ENCODE data around the gene KEAP1. TPM values are rescaled to one million over a fixed set of nuclear protein-coding genes. Genes with fewer than 3 reads are reported as not detected.

KEAP1 gene
- total RNA-seq, 1 experiment from 2014 or later = 75.2 TPM

DNA sequence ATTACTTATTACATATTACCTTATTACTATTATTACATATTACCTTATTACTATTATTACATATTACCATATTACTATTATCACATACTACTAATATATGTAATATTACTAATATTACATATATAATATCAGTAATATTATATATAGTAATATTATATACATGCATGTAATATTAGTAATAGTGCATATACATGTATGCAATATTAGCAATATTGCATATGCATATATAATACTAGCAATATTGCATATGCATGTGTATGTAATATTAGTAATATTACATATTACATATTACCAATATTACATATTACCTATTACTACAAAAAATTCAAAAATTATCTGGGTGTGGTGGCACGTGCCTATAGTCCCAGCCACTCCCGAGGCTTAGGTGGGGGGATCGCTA lies 60.5 kb downstream of the KEAP1 start (continued):
- TF ChIP-seq, protein P1, sequence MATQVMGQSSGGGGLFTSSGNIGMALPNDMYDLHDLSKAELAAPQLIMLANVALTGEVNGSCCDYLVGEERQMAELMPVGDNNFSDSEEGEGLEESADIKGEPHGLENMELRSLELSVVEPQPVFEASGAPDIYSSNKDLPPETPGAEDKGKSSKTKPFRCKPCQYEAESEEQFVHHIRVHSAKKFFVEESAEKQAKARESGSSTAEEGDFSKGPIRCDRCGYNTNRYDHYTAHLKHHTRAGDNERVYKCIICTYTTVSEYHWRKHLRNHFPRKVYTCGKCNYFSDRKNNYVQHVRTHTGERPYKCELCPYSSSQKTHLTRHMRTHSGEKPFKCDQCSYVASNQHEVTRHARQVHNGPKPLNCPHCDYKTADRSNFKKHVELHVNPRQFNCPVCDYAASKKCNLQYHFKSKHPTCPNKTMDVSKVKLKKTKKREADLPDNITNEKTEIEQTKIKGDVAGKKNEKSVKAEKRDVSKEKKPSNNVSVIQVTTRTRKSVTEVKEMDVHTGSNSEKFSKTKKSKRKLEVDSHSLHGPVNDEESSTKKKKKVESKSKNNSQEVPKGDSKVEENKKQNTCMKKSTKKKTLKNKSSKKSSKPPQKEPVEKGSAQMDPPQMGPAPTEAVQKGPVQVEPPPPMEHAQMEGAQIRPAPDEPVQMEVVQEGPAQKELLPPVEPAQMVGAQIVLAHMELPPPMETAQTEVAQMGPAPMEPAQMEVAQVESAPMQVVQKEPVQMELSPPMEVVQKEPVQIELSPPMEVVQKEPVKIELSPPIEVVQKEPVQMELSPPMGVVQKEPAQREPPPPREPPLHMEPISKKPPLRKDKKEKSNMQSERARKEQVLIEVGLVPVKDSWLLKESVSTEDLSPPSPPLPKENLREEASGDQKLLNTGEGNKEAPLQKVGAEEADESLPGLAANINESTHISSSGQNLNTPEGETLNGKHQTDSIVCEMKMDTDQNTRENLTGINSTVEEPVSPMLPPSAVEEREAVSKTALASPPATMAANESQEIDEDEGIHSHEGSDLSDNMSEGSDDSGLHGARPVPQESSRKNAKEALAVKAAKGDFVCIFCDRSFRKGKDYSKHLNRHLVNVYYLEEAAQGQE (IDR thresholded peaks at IDR 0.05; ENCODE audit: low read depth) = no peak
- TF ChIP-seq ZNF274 (IDR thresholded peaks at IDR 0.05; ENCODE audit: low read depth, low read length) = no peak
- TF ChIP-seq SRF (IDR thresholded peaks at IDR 0.05; ENCODE audit: low read depth) = no peak
- no peak for TF ChIP-seq CEBPB (IDR thresholded peaks at IDR 0.05; ENCODE audit: low read depth)
- no peak for TF ChIP-seq CBX3 (IDR thresholded peaks at IDR 0.05; ENCODE audit: low read depth)

DNA sequence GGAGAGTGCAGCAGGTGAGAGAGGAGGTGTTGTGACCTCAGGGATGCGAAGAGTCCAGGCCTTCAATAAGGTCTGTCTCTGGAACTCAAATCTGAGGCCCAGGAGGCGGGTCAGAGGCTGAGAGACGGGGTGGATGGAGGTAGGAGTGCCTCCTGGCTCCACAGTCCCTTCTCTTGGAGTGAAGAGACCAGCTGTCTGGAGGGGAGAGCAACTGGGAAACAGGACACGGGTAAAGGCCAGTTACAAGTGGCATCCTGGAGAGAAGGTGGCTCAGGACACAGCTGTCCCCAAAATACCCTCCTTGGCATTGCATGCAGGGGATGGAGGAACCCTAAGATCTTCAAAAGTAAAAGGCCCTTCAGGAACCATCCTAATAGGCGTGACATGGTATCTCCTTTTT lies 63.6 kb downstream of the KEAP1 start:
- no peak overlapping the region for H3K4me3 ChIP-seq (replicated peaks in 1 of 2; ENCODE audit: low read depth in 1 of 2, low read length in 2 of 2)
- no peak overlapping the region for H3K27ac ChIP-seq (ENCODE audit: low read depth, low read length)
- H3K79me2 ChIP-seq (ENCODE audit: insufficient read depth, low read length) = peaks cover 50% of the 10 kb centered on the region
- H3K9ac ChIP-seq (ENCODE audit: low read length) = no peak overlapping the region
- peaks cover 0 to 2% of the 10 kb centered on the region in 2 experiments; a peak in 2 of 4 replicates for H3K4me1 ChIP-seq (ENCODE audit: control insufficient read depth in 1 of 2, insufficient read depth in 2 of 2, low read length in 2 of 2)
- intact Hi-C loops (cut with micrococcal nuclease) = no loop called here
- ATAC-seq = no peak
- H2AFZ ChIP-seq (ENCODE audit: low read depth, low read length, poor library complexity, severe bottlenecking) = no peak overlapping the region
- no peaks in the 10 kb centered on the region for H4K20me1 ChIP-seq (ENCODE audit: insufficient read depth)
- no peaks in the 10 kb centered on the region for H3K9me3 ChIP-seq (ENCODE audit: control insufficient read depth in 1 of 2, insufficient read depth in 1 of 2, low read depth in 1 of 2, low read length in 2 of 2)
- no peak for DNase-seq (ENCODE audit: low read depth, low spot score)
- no peaks in the 10 kb centered on the region; a peak in 1 of 4 replicates for H3K36me3 ChIP-seq (ENCODE audit: control insufficient read depth in 1 of 2, insufficient read depth in 2 of 2, low read length in 2 of 2)
- H3K4me2 ChIP-seq (ENCODE audit: low read length) = no peak overlapping the region
- ChIA-PET CTCF (no interaction called here), POLR2A (no interaction called here), RAD21 (ENCODE audit: low non-redundant PET in 1 of 2, low total read pairs in 2 of 2, uncharacterized antibody in 2 of 2, unreplicated experiment in 2 of 2) (no interaction called here)
- TF ChIP-seq ELF1 (IDR thresholded peaks at IDR 0.05; ENCODE audit: borderline replicate concordance, low read depth) = no peak
- H3K9me2 ChIP-seq (ENCODE audit: insufficient read depth) = no peaks in the 10 kb centered on the region
- H3K27me3 ChIP-seq (ENCODE audit: insufficient read depth, low read length) = no peaks in the 10 kb centered on the region
- no TSS peak for BruUV-seq (replicated peaks)

MicroRNAs encoded within 50 kb of the gene (microRNA counts, 767-probe panel; counts per million panel counts)
- not detected for microRNA hsa-miR-1238

Small RNAs within 50 kb of the gene (microRNA-seq; reads per million reads assigned to microRNA genes)
- gene MIR1238 (ENCODE audit: borderline number of aligned reads) = not detected

Other genes with a start within 250 kb of the KEAP1 start
- 5.0 TPM for gene ICAM1, start 232.2 kb downstream of the KEAP1 start, total RNA-seq (2021; ENCODE audit: unreplicated experiment)
- gene ICAM4, start 216.4 kb downstream of the KEAP1 start, total RNA-seq (2021; ENCODE audit: unreplicated experiment) = not detected
- 53.9 TPM for gene ICAM5, start 213.4 kb downstream of the KEAP1 start, total RNA-seq (2021; ENCODE audit: unreplicated experiment)
- gene ZGLP1, start 193.5 kb downstream of the KEAP1 start, total RNA-seq (2021; ENCODE audit: unreplicated experiment) = 5.0 TPM
- gene FDX2, start 187.3 kb downstream of the KEAP1 start, total RNA-seq (2021; ENCODE audit: unreplicated experiment) = 21.0 TPM
- gene RAVER1, start 169.8 kb downstream of the KEAP1 start, total RNA-seq (2021; ENCODE audit: unreplicated experiment) = 71.0 TPM
- gene ICAM3, start 163.7 kb downstream of the KEAP1 start, total RNA-seq (2021; ENCODE audit: unreplicated experiment) = 8.3 TPM
- gene TYK2, start 122.8 kb downstream of the KEAP1 start, total RNA-seq (2021; ENCODE audit: unreplicated experiment) = 110 TPM
- 260 TPM for gene CDC37, start 99.8 kb downstream of the KEAP1 start, total RNA-seq (2021; ENCODE audit: unreplicated experiment)
- 33.7 TPM for gene PDE4A, start 82.8 kb downstream of the KEAP1 start, total RNA-seq (2021; ENCODE audit: unreplicated experiment)
- gene S1PR5, start 14.1 kb upstream of the KEAP1 start, total RNA-seq (2021; ENCODE audit: unreplicated experiment) = 4.4 TPM
- gene ATG4D, start 40.5 kb upstream of the KEAP1 start, total RNA-seq (2021; ENCODE audit: unreplicated experiment) = 45.4 TPM
- 44.0 TPM for gene KRI1, start 62.7 kb upstream of the KEAP1 start, total RNA-seq (2021; ENCODE audit: unreplicated experiment)
- 13.8 TPM for gene CDKN2D, start 65.6 kb upstream of the KEAP1 start, total RNA-seq (2021; ENCODE audit: unreplicated experiment)
- gene AP1M2, start 84.0 kb upstream of the KEAP1 start, total RNA-seq (2021; ENCODE audit: unreplicated experiment) = 111 TPM
- 90.9 TPM for gene SLC44A2, start 122.2 kb upstream of the KEAP1 start, total RNA-seq (2021; ENCODE audit: unreplicated experiment)
- 430 TPM for gene ILF3, start 151.0 kb upstream of the KEAP1 start, total RNA-seq (2021; ENCODE audit: unreplicated experiment)
- gene QTRT1, start 198.1 kb upstream of the KEAP1 start, total RNA-seq (2021; ENCODE audit: unreplicated experiment) = 54.6 TPM
- 183 TPM for gene DNM2, start 214.7 kb upstream of the KEAP1 start, total RNA-seq (2021; ENCODE audit: unreplicated experiment)